ENCODE data around the gene EFCAB14. TPM values are rescaled to one million over a fixed set of nuclear protein-coding genes. Genes with fewer than 3 reads are reported as not detected.
"Not testable (repeated sequence)": the region's sequence is repeated elsewhere in the genome, so short reads cannot be mapped to it uniquely, and the experiment has no call there.

The EFCAB14 gene
- total and polyA plus RNA-seq, 7 donors: 21.1 to 63.3 (median 52.0) TPM

DNA sequence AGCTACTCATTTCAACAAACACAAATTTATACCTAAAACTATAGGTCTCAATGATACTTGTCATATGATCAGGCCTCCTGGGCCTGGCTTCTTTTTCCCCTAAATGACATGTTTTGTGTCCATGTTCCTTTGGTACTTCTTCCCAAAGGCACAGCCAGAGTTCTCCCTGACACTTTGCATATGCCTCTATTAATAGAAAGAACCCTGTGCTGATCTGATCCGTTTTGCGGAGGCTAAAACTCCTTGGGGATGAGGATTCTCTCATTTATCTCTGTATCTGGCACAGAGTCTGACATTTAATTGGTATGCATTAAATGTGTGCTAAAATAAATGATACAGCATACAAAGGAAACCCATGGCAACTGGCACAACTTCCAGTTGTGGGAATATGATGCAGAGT lies 62.3 kb downstream of the EFCAB14 start:
- H3K27ac ChIP-seq: no peak overlapping the region
- TF ChIP-seq, protein P1, sequence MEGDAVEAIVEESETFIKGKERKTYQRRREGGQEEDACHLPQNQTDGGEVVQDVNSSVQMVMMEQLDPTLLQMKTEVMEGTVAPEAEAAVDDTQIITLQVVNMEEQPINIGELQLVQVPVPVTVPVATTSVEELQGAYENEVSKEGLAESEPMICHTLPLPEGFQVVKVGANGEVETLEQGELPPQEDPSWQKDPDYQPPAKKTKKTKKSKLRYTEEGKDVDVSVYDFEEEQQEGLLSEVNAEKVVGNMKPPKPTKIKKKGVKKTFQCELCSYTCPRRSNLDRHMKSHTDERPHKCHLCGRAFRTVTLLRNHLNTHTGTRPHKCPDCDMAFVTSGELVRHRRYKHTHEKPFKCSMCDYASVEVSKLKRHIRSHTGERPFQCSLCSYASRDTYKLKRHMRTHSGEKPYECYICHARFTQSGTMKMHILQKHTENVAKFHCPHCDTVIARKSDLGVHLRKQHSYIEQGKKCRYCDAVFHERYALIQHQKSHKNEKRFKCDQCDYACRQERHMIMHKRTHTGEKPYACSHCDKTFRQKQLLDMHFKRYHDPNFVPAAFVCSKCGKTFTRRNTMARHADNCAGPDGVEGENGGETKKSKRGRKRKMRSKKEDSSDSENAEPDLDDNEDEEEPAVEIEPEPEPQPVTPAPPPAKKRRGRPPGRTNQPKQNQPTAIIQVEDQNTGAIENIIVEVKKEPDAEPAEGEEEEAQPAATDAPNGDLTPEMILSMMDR (IDR thresholded peaks at IDR 0.05): no peak
- H3K27me3 ChIP-seq (ENCODE audit: insufficient read depth in 3 of 3, low read length in 2 of 3): no peaks in the 10 kb centered on the region
- no peak for ATAC-seq
- no peak overlapping the region for H3K4me3 ChIP-seq
- 26 to 64% (median 37%) methylated on average over 2 of the region's 2 CpGs for WGBS, 3 donors
- intact Hi-C loops (cut with DNase I): no loop called here
- H3K9me3 ChIP-seq: no peaks in the 10 kb centered on the region
- peaks cover 7 to 97% of the 10 kb centered on the region in 2 donors for H3K36me3 ChIP-seq (ENCODE audit: insufficient read depth in 1 of 2, low read depth in 1 of 2)
- H3K4me1 ChIP-seq: no peaks in the 10 kb centered on the region
- no peak for DNase-seq

DNA sequence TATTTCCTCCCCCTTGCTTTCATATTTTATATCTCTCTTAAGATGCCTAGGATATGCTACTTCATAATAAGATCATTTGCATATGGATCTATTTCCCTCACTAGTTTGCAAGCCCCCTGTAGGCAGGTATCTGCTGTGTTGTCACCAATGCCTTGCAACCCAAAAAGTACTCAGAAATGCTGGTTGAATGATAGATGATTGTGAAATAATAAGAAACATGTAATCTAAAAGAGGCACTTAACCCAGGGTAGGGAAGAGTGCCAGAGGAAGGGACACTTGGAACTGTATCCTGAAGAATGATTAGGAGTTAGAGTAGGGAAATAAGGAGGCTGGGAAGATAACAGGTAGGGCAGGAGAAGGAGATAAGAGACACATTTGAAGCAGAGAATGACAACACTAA lies 63.1 kb downstream of the EFCAB14 start:
- intact Hi-C loops (cut with DNase I): no loop called here
- no peaks in the 10 kb centered on the region for H3K27me3 ChIP-seq (ENCODE audit: insufficient read depth in 3 of 3, low read length in 2 of 3)
- H3K27ac ChIP-seq: no peak overlapping the region
- no peaks in the 10 kb centered on the region for H3K9me3 ChIP-seq
- H3K4me3 ChIP-seq: no peak overlapping the region
- peaks cover 7 to 90% of the 10 kb centered on the region in 2 donors for H3K36me3 ChIP-seq (ENCODE audit: insufficient read depth in 1 of 2, low read depth in 1 of 2)
- DNase-seq (no peak), ATAC-seq (no peak)
- TF ChIP-seq, protein P1 (IDR thresholded peaks at IDR 0.05): no peak
- H3K4me1 ChIP-seq: no peaks in the 10 kb centered on the region

DNA sequence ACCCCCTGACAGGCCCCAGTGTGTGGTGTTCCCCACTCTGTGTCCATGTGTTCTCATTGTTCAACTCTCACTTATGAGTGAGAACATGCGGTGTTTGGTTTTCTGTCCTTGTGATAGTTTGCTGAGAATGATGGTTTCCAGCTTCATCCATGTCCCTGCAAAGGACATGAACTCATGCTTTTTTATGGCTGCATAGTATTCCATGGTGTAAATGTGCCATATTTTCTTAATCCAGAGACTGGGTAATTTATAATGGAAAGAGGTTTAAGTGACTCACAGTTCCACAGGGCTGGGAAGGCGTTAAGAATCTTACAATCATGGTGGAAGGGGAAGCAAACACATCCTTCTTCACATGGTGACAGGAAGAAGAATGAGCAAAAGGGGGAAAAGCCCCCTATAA lies 64.2 kb downstream of the EFCAB14 start:
- DNase-seq; H3K27ac ChIP-seq; H3K4me3 ChIP-seq; ATAC-seq; H3K27me3 ChIP-seq (ENCODE audit: insufficient read depth in 3 of 3, low read length in 2 of 3); H3K9me3 ChIP-seq; H3K4me1 ChIP-seq; intact Hi-C loops (cut with DNase I): not testable (repeated sequence)
- H3K36me3 ChIP-seq (ENCODE audit: insufficient read depth in 1 of 2, low read depth in 1 of 2): peaks cover 8 to 91% of the 10 kb centered on the region in 2 donors
- WGBS, 3 donors: 92 to 99% (median 96%) methylated on average over 2 of the region's 2 CpGs

DNA sequence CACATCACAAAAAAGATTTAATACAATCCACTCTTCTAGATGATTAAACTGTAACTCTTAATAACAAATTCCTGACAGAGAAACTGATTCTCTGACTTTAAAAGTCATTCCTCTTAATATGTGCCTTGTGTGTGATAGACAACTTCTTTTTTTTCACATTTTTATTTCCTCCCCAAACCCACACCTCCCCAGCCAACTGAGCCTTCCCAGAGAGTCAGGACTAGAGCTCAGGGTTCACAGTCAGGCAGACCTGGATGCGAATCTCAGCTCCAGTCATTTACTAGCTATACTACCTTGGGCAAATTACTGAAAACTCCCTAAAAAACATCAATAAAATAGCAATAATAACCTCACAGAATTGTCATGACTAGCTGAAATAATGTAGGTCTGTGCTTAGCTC lies 64.9 kb downstream of the EFCAB14 start:
- no peaks in the 10 kb centered on the region for H3K4me1 ChIP-seq
- H3K27me3 ChIP-seq (ENCODE audit: insufficient read depth in 3 of 3, low read length in 2 of 3): no peaks in the 10 kb centered on the region
- ATAC-seq (no peak), DNase-seq (no peak)
- H3K9me3 ChIP-seq: peaks cover 2% of the 10 kb centered on the region
- intact Hi-C loops (cut with DNase I): no loop called here
- H3K4me3 ChIP-seq: no peak overlapping the region
- peaks cover 11 to 91% of the 10 kb centered on the region in 2 donors for H3K36me3 ChIP-seq (ENCODE audit: insufficient read depth in 1 of 2, low read depth in 1 of 2)
- TF ChIP-seq, protein P1 (IDR thresholded peaks at IDR 0.05): no peak
- whole genome bisulfite sequencing, 3 donors: 89 to 97% (median 94%) methylated on average over 1 of the region's 1 CpG
- no peak overlapping the region for H3K27ac ChIP-seq

DNA sequence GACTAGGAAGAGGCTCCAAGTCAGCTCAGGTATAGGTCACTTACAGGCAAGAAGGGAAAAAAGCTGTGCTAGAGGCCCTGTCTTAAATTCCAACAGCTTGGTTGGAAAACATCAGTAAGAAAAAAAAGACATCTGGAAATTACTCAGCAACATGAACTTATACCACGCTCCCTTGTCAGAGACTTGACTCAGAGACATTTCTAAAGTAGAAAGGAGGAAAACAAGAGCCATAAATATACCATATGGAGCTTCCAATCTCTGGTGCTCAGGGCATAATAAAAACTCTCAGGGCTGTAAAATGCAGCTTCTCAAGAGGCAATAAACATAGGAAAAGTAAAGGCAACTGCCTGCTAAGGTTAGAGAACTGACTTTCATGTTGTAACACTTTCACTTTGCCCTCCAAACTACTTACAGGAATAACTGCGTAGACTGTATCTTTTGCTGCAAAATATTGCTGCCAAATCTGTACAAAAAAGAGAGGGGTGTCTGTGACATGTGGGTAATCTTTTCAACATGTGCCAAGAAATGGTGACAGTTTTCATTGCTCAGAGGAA lies 65.4 kb downstream of the EFCAB14 start:
- H3K27ac ChIP-seq: no peak overlapping the region
- no peak overlapping the region for H3K4me3 ChIP-seq
- H3K9me3 ChIP-seq: peaks cover 2% of the 10 kb centered on the region
- TF ChIP-seq, protein P1 (IDR thresholded peaks at IDR 0.05): no peak
- peaks cover 11 to 91% of the 10 kb centered on the region in 2 donors for H3K36me3 ChIP-seq (ENCODE audit: insufficient read depth in 1 of 2, low read depth in 1 of 2)
- ATAC-seq (no peak), DNase-seq (no peak)
- 84 to 92% (median 88%) methylated on average over 2 of the region's 2 CpGs for WGBS, 3 donors
- no peaks in the 10 kb centered on the region for H3K4me1 ChIP-seq
- intact Hi-C loops (cut with DNase I): no loop called here
- H3K27me3 ChIP-seq (ENCODE audit: insufficient read depth in 3 of 3, low read length in 2 of 3): no peaks in the 10 kb centered on the region

Measured in psoas muscle (tissue), 8 donors.